Measurements from ENCODE around the gene CDYL2. TPM values are rescaled to one million over a fixed set of nuclear protein-coding genes. Genes with fewer than 3 reads are reported as not detected.
A peak's percentile ranks its signal among the peaks of the same experiment; 100 is the strongest.

The CDYL2 gene
- total and polyA plus RNA-seq, 2 experiments from 2014 or later: 7.4 to 12.2 TPM

DNA sequence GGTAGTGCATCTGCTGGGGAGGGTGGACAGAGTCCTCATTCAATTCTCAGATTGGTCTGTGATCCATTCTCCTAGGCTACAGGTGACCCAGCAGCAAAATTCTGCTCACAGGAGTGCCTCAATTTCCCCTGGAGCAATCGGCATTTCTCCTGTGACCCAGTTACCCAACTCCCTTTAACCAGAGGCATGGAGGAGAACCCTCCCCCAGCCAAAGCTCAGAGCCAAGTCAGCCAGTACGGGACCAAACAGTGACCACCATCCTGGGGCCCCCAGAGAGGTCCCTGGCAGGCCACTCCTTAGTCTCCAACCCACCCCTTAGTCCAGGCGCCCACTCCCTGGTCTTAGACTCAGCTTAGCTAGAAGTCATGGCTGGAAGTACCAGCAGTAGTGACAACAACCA, 188.0 kb downstream of the CDYL2 start:
- Histone ChIP-seq H3K9me2 (replicated peaks; ENCODE audit: insufficient read depth) (no peaks in the 10 kb centered on the region), H3K4me2 (no peak overlapping the region), H3K36me3 (replicated peaks; ENCODE audit: insufficient read depth, low read depth) (no peaks in the 10 kb centered on the region), H3K4me1 (ENCODE audit: insufficient read depth) (no peaks in the 10 kb centered on the region), H3K9me3 (ENCODE audit: low read depth) (no peaks in the 10 kb centered on the region), H3K27ac (no peak overlapping the region), H4K20me1 (ENCODE audit: insufficient read depth, poor library complexity, severe bottlenecking) (no peaks in the 10 kb centered on the region), H2AFZ (no peak overlapping the region), H3K4me3 (no peak overlapping the region), H3K27me3 (no peaks in the 10 kb centered on the region), H3K79me2 (no peaks in the 10 kb centered on the region)
- no peak for DNase-seq (ENCODE audit: low spot score)
- TF ChIP-seq, protein P1, sequence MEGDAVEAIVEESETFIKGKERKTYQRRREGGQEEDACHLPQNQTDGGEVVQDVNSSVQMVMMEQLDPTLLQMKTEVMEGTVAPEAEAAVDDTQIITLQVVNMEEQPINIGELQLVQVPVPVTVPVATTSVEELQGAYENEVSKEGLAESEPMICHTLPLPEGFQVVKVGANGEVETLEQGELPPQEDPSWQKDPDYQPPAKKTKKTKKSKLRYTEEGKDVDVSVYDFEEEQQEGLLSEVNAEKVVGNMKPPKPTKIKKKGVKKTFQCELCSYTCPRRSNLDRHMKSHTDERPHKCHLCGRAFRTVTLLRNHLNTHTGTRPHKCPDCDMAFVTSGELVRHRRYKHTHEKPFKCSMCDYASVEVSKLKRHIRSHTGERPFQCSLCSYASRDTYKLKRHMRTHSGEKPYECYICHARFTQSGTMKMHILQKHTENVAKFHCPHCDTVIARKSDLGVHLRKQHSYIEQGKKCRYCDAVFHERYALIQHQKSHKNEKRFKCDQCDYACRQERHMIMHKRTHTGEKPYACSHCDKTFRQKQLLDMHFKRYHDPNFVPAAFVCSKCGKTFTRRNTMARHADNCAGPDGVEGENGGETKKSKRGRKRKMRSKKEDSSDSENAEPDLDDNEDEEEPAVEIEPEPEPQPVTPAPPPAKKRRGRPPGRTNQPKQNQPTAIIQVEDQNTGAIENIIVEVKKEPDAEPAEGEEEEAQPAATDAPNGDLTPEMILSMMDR (IDR thresholded peaks at IDR 0.05; ENCODE audit: poor library complexity): no peak
- TF ChIP-seq EZH2 (IDR thresholded peaks at IDR 0.05; ENCODE audit: borderline replicate concordance) (no peak), EZH2phosphoT487 (IDR thresholded peaks at IDR 0.05; ENCODE audit: low read depth, severe bottlenecking, unreplicated experiment) (no peak)
- 93% methylated on average over 3 of the region's 3 CpGs for WGBS (ENCODE audit: low lambda C conversion rate, missing lambda C conversion rate)

DNA sequence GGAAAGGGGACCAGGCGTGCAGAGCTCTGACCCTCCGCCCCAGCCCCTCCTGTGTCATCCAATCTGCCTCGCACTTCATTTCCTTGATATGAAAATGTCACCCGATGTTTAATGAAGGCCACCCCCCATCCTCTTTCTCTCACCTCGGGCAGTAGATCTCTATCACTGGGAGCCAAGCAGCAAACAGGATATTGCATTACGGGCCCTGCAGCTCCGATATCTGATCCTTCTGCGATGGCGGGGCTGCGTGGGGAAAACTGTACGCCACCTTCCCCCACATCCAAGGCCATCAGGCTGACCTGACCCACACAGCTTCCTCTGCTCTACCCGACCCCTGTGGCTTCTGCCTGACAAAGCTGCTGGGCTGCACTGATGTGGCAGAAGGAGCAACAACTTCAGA, 188.7 kb downstream of the CDYL2 start:
- no peaks in the 10 kb centered on the region for H3K79me2 ChIP-seq
- H3K9me3 ChIP-seq (ENCODE audit: low read depth): no peaks in the 10 kb centered on the region
- H3K27me3 ChIP-seq: no peaks in the 10 kb centered on the region
- no peak for DNase-seq (ENCODE audit: low spot score)
- no peak overlapping the region for H3K4me3 ChIP-seq
- no peaks in the 10 kb centered on the region for H4K20me1 ChIP-seq (ENCODE audit: insufficient read depth, poor library complexity, severe bottlenecking)
- H3K27ac ChIP-seq: no peak overlapping the region
- H2AFZ ChIP-seq: no peak overlapping the region
- no peaks in the 10 kb centered on the region for H3K36me3 ChIP-seq (replicated peaks; ENCODE audit: insufficient read depth, low read depth)
- H3K4me1 ChIP-seq (ENCODE audit: insufficient read depth): no peaks in the 10 kb centered on the region
- no peak for TF ChIP-seq EZH2phosphoT487 (IDR thresholded peaks at IDR 0.05; ENCODE audit: low read depth, severe bottlenecking, unreplicated experiment)
- no peak for TF ChIP-seq EZH2 (IDR thresholded peaks at IDR 0.05; ENCODE audit: borderline replicate concordance)
- TF ChIP-seq, protein P1 (IDR thresholded peaks at IDR 0.05; ENCODE audit: poor library complexity): no peak
- 81% methylated on average over 12 of the region's 12 CpGs for WGBS (ENCODE audit: low lambda C conversion rate, missing lambda C conversion rate)
- H3K9me2 ChIP-seq (replicated peaks; ENCODE audit: insufficient read depth): no peaks in the 10 kb centered on the region
- no peak overlapping the region for H3K4me2 ChIP-seq

DNA sequence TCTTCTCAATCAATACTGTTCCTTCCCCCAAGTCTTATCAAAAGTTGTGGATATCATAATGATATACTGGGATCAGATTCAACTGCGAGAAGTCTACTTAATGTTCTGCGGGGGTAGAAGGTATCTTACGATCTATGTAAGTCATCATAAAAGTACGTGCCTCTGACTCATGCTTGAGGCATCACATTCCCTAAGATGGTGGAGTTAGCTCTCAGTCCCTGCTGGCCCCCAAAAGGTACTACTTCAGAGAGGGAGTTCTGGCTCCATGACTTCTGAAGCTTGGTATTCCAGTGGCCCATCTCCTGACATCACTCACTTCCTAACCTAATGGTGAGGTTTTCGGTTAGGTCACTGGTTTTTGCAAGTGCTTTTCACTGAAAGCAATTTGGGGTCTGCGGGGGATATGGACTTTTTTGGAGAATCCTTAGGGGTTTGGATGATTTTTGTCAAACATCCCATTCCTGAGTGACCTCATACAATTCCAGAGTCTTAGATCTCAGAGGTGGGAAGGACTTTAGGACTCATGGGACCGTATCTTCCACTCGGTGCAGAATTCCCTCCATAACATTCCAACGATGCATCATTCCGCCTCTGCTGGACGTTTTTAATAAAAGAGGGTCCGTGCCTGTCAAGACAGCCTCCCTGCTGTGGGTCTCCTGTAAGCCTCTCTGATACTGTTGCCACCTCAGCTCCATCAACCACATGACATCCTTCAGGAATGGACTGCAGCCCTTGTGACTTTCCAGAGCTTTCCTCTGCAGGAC, 189.3 kb downstream of the CDYL2 start:
- Histone ChIP-seq H3K4me3 (no peak overlapping the region), H3K4me1 (ENCODE audit: insufficient read depth) (no peaks in the 10 kb centered on the region), H3K9me3 (ENCODE audit: low read depth) (no peaks in the 10 kb centered on the region), H3K79me2 (no peaks in the 10 kb centered on the region), H3K27ac (no peak overlapping the region), H3K36me3 (replicated peaks; ENCODE audit: insufficient read depth, low read depth) (no peaks in the 10 kb centered on the region), H4K20me1 (ENCODE audit: insufficient read depth, poor library complexity, severe bottlenecking) (no peaks in the 10 kb centered on the region), H3K4me2 (no peak overlapping the region), H2AFZ (no peak overlapping the region), H3K27me3 (no peaks in the 10 kb centered on the region), H3K9me2 (replicated peaks; ENCODE audit: insufficient read depth) (no peaks in the 10 kb centered on the region)
- WGBS (ENCODE audit: low lambda C conversion rate, missing lambda C conversion rate): 86% methylated on average over 12 of the region's 12 CpGs
- peak; percentile 28 for DNase-seq (ENCODE audit: low spot score)
- TF ChIP-seq EZH2 (IDR thresholded peaks at IDR 0.05; ENCODE audit: borderline replicate concordance) (no peak), EZH2phosphoT487 (IDR thresholded peaks at IDR 0.05; ENCODE audit: low read depth, severe bottlenecking, unreplicated experiment) (no peak)
- TF ChIP-seq, protein P1 (IDR thresholded peaks at IDR 0.05; ENCODE audit: poor library complexity): no peak

Measured in hepatocyte (in vitro differentiated cells).